Astrocyte (in vitro differentiated cells and primary cell): ENCODE data around the gene UBAC2. TPM values are rescaled to one million over a fixed set of nuclear protein-coding genes. Genes with fewer than 3 reads are reported as not detected.

Source experiments
- DNase-seq: peaks from one replicate; pipeline ENCODE4 v3.0.0-alpha.2; 2010; ENCODE audit warnings: low read depth
- FAIRE-seq: peaks from 2 replicates; lab custom pipeline; 2011; peaks lifted over from hg19 to GRCh38; lab: Jason Lieb, UNC
- H2AFZ ChIP-seq: 2 replicates; pipeline ENCODE4 v1.6.0; 2012; ENCODE audit warnings: low read depth, low read length, inconsistent platforms
- H3K27ac ChIP-seq: 2 replicates; pipeline ENCODE4 v1.5.1; 2011; ENCODE audit warnings: low read depth, low read length, inconsistent platforms
- H3K27me3 ChIP-seq: 2 replicates; pipeline ENCODE4 v1.6.0; 2011; ENCODE audit warnings: low read length, inconsistent platforms; ENCODE audit not compliant: insufficient read depth
- H3K36me3 ChIP-seq: 2 replicates; pipeline ENCODE4 v1.5.1; 2011; ENCODE audit warnings: low read length, inconsistent platforms; ENCODE audit not compliant: insufficient read depth
- H3K4me1 ChIP-seq: 2 replicates; pipeline ENCODE4 v1.5.1; 2011; ENCODE audit warnings: low read length, inconsistent platforms; ENCODE audit not compliant: insufficient read depth
- H3K4me2 ChIP-seq: 2 replicates; pipeline ENCODE4 v1.6.0; 2012; ENCODE audit warnings: low read length, inconsistent platforms
- H3K4me3 ChIP-seq: 2 replicates; pipeline ENCODE4 v1.5.1; 2011; ENCODE audit warnings: low read depth, mild to moderate bottlenecking, low read length, inconsistent platforms; ENCODE audit not compliant: insufficient read depth
- H3K79me2 ChIP-seq: 2 replicates; pipeline ENCODE4 v1.6.0; 2012; ENCODE audit warnings: mild to moderate bottlenecking, low read length, inconsistent platforms; ENCODE audit not compliant: insufficient read depth
- H3K9ac ChIP-seq: 2 replicates; pipeline ENCODE4 v1.6.0; 2012; ENCODE audit warnings: mild to moderate bottlenecking, low read length, inconsistent platforms
- H3K9me3 ChIP-seq: 2 replicates; pipeline ENCODE4 v1.5.1; 2012; ENCODE audit warnings: low read depth, mild to moderate bottlenecking, low read length, inconsistent platforms; ENCODE audit not compliant: insufficient read depth
- H4K20me1 ChIP-seq: 2 replicates; pipeline ENCODE4 v1.6.0; 2012; ENCODE audit warnings: low read length, inconsistent platforms; ENCODE audit not compliant: insufficient read depth
- H3K27ac Mint-ChIP-seq: one replicate; pipeline ENCODE4 v1.8.0; 2021; ENCODE audit warnings: mild to moderate bottlenecking, mixed read lengths; ENCODE audit not compliant: unreplicated experiment
- H3K27me3 Mint-ChIP-seq: one replicate; pipeline ENCODE4 v1.8.0; 2021; ENCODE audit warnings: low read depth, mixed read lengths; ENCODE audit not compliant: unreplicated experiment
- H3K36me3 Mint-ChIP-seq: one replicate; pipeline ENCODE4 v1.8.0; 2021; ENCODE audit warnings: low read depth, mixed read lengths; ENCODE audit not compliant: unreplicated experiment
- H3K4me1 Mint-ChIP-seq: one replicate; pipeline ENCODE4 v1.8.0; 2021; ENCODE audit warnings: low read depth, mixed read lengths; ENCODE audit not compliant: unreplicated experiment
- H3K4me3 Mint-ChIP-seq: one replicate; pipeline ENCODE4 v1.8.0; 2021; ENCODE audit warnings: mild to moderate bottlenecking, moderate library complexity, mixed read lengths; ENCODE audit not compliant: unreplicated experiment
- H3K9me3 Mint-ChIP-seq: one replicate; pipeline ENCODE4 v1.8.0; 2021; ENCODE audit warnings: mild to moderate bottlenecking, mixed read lengths; ENCODE audit not compliant: unreplicated experiment
- CTCF ChIP-seq: IDR thresholded peaks from 2 replicates; pipeline ENCODE4 v1.5.1; 2011; ENCODE audit warnings: low read depth, mild to moderate bottlenecking, inconsistent platforms, low read length, moderate library complexity; ENCODE audit not compliant: insufficient read depth
- EZH2 ChIP-seq: IDR thresholded peaks from 2 replicates; pipeline ENCODE4 v1.6.1; 2012; ENCODE audit warnings: mild to moderate bottlenecking, low read length, inconsistent platforms; ENCODE audit not compliant: insufficient read depth
- total RNA-seq: library from RNA; stranded (reverse); gene quantifications from 2 replicates; pipeline ENCODE4 v1.2.1, GENCODE V29; 2021

UBAC2 gene
- total RNA-seq, 1 donor from 2014 or later: 61.0 TPM

DNA sequence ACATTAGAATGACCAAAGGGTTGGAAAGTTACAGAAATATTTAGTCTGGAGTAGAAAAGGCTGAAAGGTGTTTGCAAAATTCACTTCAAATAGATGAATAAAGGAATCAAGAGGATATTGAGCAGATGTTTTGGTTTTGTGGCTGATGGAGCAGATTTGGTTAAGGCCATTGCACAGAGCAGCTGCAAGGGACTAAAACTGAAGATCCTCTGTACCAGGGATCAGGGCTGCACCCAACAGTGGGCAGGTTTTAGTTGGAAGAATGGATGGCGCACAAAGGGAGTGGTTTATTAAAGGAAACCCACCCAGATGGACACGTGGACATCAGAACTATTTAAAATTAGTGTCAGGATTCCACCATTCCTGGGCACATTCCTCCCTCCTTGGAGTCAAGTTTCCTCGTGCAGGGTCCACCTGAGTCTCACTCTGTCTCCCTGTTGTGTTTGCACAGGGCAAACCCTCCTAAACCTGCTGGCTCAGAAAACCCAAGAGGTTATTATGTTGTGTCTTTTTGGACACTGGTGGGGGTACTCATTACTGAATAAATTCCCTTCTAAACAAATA is 9.2 kb upstream of the UBAC2 start:
- DNase-seq (no peak), FAIRE-seq (no peak)
- Mint-ChIP-seq H3K4me1 (peaks cover 3% of the 10 kb centered on the region), H3K4me3 (no peak overlapping the region), H3K27me3 (peaks cover 3% of the 10 kb centered on the region), H3K9me3 (no peaks in the 10 kb centered on the region), H3K36me3 (no peaks in the 10 kb centered on the region), H3K27ac (no peak overlapping the region)
- Histone ChIP-seq H3K9ac (no peak overlapping the region), H3K27me3 (peaks cover 6% of the 10 kb centered on the region), H4K20me1 (no peaks in the 10 kb centered on the region), H3K27ac (no peak overlapping the region), H3K4me3 (no peak overlapping the region), H3K9me3 (no peaks in the 10 kb centered on the region), H3K79me2 (no peaks in the 10 kb centered on the region), H3K4me2 (no peak overlapping the region), H3K36me3 (no peaks in the 10 kb centered on the region), H3K4me1 (peaks cover 5% of the 10 kb centered on the region), H2AFZ (no peak overlapping the region)
- no peak for TF ChIP-seq CTCF
- no peak for TF ChIP-seq EZH2

GRCh38 chr13:99191900-99192399 is 8.7 kb upstream of the UBAC2 start:
- FAIRE-seq (no peak), DNase-seq (no peak)
- Mint-ChIP-seq H3K9me3 (no peaks in the 10 kb centered on the region), H3K36me3 (no peaks in the 10 kb centered on the region), H3K4me1 (peaks cover 3% of the 10 kb centered on the region), H3K4me3 (no peak overlapping the region), H3K27ac (no peak overlapping the region), H3K27me3 (peaks cover 3% of the 10 kb centered on the region)
- no peak overlapping the region for H3K4me3 ChIP-seq
- no peak overlapping the region for H3K9ac ChIP-seq
- H3K36me3 ChIP-seq: no peaks in the 10 kb centered on the region
- H3K4me2 ChIP-seq: no peak overlapping the region
- no peak overlapping the region for H3K27ac ChIP-seq
- H3K27me3 ChIP-seq: peaks cover 6% of the 10 kb centered on the region
- H3K9me3 ChIP-seq: no peaks in the 10 kb centered on the region
- no peaks in the 10 kb centered on the region for H3K79me2 ChIP-seq
- H4K20me1 ChIP-seq: no peaks in the 10 kb centered on the region
- H3K4me1 ChIP-seq: peaks cover 5% of the 10 kb centered on the region
- no peak for TF ChIP-seq EZH2
- TF ChIP-seq CTCF: no peak
- H2AFZ ChIP-seq: no peak overlapping the region

GRCh38 chr13:99192480-99192879 is 8.2 kb upstream of the UBAC2 start:
- no peak overlapping the region for H3K27ac Mint-ChIP-seq
- Histone ChIP-seq H3K27me3 (peaks cover 6% of the 10 kb centered on the region), H3K9ac (no peak overlapping the region), H3K4me1 (peaks cover 5% of the 10 kb centered on the region), H2AFZ (no peak overlapping the region), H3K4me2 (no peak overlapping the region), H3K36me3 (no peaks in the 10 kb centered on the region), H3K27ac (no peak overlapping the region), H4K20me1 (no peaks in the 10 kb centered on the region), H3K79me2 (no peaks in the 10 kb centered on the region), H3K4me3 (no peak overlapping the region), H3K9me3 (no peaks in the 10 kb centered on the region)
- FAIRE-seq: no peak
- TF ChIP-seq CTCF: no peak
- TF ChIP-seq EZH2: no peak
- peaks cover 3% of the 10 kb centered on the region for H3K27me3 Mint-ChIP-seq
- no peak for DNase-seq
- H3K4me3 Mint-ChIP-seq: no peak overlapping the region
- no peaks in the 10 kb centered on the region for H3K9me3 Mint-ChIP-seq
- H3K4me1 Mint-ChIP-seq: peaks cover 3% of the 10 kb centered on the region
- H3K36me3 Mint-ChIP-seq: no peaks in the 10 kb centered on the region
